Measurements from ENCODE around the gene FREY1.

Gene FREY1

DNA sequence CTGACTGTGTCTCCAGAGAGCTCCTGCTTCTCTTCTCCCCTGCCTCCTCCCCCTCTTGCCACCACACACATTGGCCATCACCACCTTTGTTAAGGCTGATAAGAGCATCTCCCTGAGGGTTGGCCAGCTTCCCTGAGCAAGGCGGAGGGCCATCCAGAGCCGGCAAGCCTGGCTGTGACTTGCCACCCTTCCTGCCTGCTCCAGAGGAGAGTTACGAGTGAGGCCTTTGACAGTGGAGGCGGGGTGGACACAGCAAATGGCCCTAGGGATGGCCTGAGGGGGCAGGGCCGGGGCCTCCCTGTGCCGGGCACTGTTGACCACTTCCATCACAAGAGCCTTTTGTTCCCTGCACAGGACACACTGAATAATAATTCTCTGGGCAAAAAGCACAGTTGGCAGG lies 5.4 kb downstream of the FREY1 start:
- no peak overlapping the region for H3K27ac ChIP-seq
- TF ChIP-seq, protein P1, sequence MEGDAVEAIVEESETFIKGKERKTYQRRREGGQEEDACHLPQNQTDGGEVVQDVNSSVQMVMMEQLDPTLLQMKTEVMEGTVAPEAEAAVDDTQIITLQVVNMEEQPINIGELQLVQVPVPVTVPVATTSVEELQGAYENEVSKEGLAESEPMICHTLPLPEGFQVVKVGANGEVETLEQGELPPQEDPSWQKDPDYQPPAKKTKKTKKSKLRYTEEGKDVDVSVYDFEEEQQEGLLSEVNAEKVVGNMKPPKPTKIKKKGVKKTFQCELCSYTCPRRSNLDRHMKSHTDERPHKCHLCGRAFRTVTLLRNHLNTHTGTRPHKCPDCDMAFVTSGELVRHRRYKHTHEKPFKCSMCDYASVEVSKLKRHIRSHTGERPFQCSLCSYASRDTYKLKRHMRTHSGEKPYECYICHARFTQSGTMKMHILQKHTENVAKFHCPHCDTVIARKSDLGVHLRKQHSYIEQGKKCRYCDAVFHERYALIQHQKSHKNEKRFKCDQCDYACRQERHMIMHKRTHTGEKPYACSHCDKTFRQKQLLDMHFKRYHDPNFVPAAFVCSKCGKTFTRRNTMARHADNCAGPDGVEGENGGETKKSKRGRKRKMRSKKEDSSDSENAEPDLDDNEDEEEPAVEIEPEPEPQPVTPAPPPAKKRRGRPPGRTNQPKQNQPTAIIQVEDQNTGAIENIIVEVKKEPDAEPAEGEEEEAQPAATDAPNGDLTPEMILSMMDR (conservative IDR thresholded peaks at IDR 0.05): no peak

- TF ChIP-seq, protein P1 (conservative IDR thresholded peaks at IDR 0.05): no peak
- H3K27ac ChIP-seq: peak overlapping the region; percentile 77; the same call in 1 of the 2 replicates
Observed at GRCh38 chr11:45900916-45901617, 6.0 kb downstream of the FREY1 start.

- peak overlapping the region; percentile 77 for H3K27ac ChIP-seq
Observed at GRCh38 chr11:45900175-45900800, 6.8 kb downstream of the FREY1 start.

GRCh38 chr11:45899448-45900174 lies 7.5 kb downstream of the FREY1 start:
- TF ChIP-seq, protein P1 (conservative IDR thresholded peaks at IDR 0.05): no peak
- H3K27ac ChIP-seq: peak overlapping the region; percentile 77

DNA sequence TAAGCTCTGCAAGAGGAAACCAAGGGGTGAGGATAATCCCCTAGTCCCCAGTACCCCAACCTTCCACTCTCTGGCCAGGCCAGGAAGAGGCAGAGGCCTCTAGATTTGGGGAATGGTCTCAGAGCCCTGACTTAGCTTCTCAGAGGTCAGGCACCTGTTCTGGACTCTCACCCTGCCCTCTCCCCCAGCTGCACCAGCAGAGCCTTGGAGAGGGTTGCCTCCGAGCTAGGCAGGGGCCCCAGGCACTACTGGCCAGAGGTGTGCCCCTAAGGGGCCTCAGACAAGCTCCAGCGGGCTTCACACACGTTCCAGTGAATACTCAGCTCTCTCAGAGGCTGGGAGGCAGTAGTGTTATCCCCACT lies 8.0 kb downstream of the FREY1 start:
- H3K27ac ChIP-seq: peak overlapping the region; percentile 77
- TF ChIP-seq, protein P1 (conservative IDR thresholded peaks at IDR 0.05): no peak

GRCh38 chr11:45897556-45897955 lies 9.5 kb downstream of the FREY1 start:
- no peak overlapping the region for H3K27ac ChIP-seq
- TF ChIP-seq, protein P1 (conservative IDR thresholded peaks at IDR 0.05): no peak

GRCh38 chr11:45896422-45896984 lies 10.6 kb downstream of the FREY1 start:
- H3K27ac ChIP-seq: no peak overlapping the region
- TF ChIP-seq, protein P1 (conservative IDR thresholded peaks at IDR 0.05): no peak
